Transverse colon (tissue), 4 donors: ENCODE data around the gene CHRDL1. TPM values are rescaled to one million over a fixed set of nuclear protein-coding genes. Genes with fewer than 3 reads are reported as not detected.

Experiments
- DNase-seq: peaks from one replicate; pipeline ENCODE4 v3.0.0-alpha.2; 2019
- H3K27ac ChIP-seq, 4 donors: fragments of 200-600 bp; sonication (generic); 2 replicates each; pipeline ENCODE4 v1.5.1; 2016 to 2018; ENCODE audit warnings: inconsistent platforms in 4 of 4
- H3K27me3 ChIP-seq: fragments of 200-600 bp; sonication (generic); 2 replicates; pipeline ENCODE4 v1.5.1; 2017; ENCODE audit warnings: inconsistent platforms
- H3K36me3 ChIP-seq, 4 donors: fragments of 200-600 bp; sonication (generic); 2 replicates each; pipeline ENCODE4 v1.5.1; 2017 to 2019; ENCODE audit warnings: inconsistent platforms in 4 of 4
- H3K4me1 ChIP-seq, 4 donors: fragments of 200-600 bp; sonication (generic); 2 replicates each; pipeline ENCODE4 v1.5.1; 2017 to 2020; ENCODE audit warnings: inconsistent platforms in 4 of 4
- H3K4me3 ChIP-seq, 4 donors: fragments of 200-600 bp; sonication (generic); 1 replicate in 1 of 4; 2 replicates in 3 of 4; pipeline versions ENCODE4 v1.5.1 to v1.6.1; 2017 to 2019; ENCODE audit warnings: inconsistent platforms in 4 of 4
- H3K9me3 ChIP-seq, 2 donors: fragments of 200-600 bp; sonication (generic); 2 replicates each; pipeline ENCODE4 v1.5.1; 2017 to 2019; ENCODE audit warnings: inconsistent platforms in 2 of 2
- EP300 ChIP-seq: sonication (generic); formaldehyde crosslinking; IDR thresholded peaks from one replicate; pipeline ENCODE4 v1.6.1; 2017; ENCODE audit warnings: antibody characterized with exemption, low read depth
- POLR2A ChIP-seq: fragments of 450-650 bp; IDR thresholded peaks from one replicate; pipeline ENCODE4 v1.6.1; 2016; ENCODE audit warnings: antibody characterized with exemption, mild to moderate bottlenecking, moderate library complexity
- POLR2AphosphoS5 ChIP-seq, 3 donors: sonication (generic); formaldehyde crosslinking; IDR thresholded peaks; one replicate each; pipeline ENCODE4 v1.6.1; 2016; ENCODE audit warnings: antibody characterized with exemption in 3 of 3
- WGBS, 2 donors: methylation state at CpG; one replicate each; pipeline ENCODE4 v1.1.5; 2018; ENCODE audit warnings: low coverage in 1 of 2; 5-methylcytosine and 5-hydroxymethylcytosine counted together
- in situ Hi-C, 4 donors: fragments of 200-750 bp; cut with MboI; loops; one replicate each; pipeline versions ENCODE4 v1.15.0 to v1.15.1; 2017; ENCODE audit warnings: low sequenced_read_pairs in 3 of 4, low pct_ligation_motif_present in 1 of 4, low pct_unique_long_range_greater_than_20kb in 1 of 4
- intact Hi-C: fragments of 100-400 bp; cut with DNase I; formaldehyde crosslinking; loops from one replicate; pipeline ENCODE4 v1.15.1; 2023; ENCODE audit warnings: low total_unique reads
- total RNA-seq, 4 donors: library from RNA; depleted of rRNA; stranded (reverse); fragments of >200 nt; gene quantifications; one replicate each; pipeline ENCODE4 v1.1.0, GENCODE V29; 2016
- TF ChIP-seq, protein P1 (sequence below), 5 experiments: fragments of 200-600 bp in 3 of 5; fragments of 450-650 bp in 2 of 5; sonication (generic) in 3 of 5; IDR thresholded peaks; 1 replicate in 2 of 5; 2 replicates in 3 of 5; pipeline ENCODE4 v1.5.1; 2016 to 2017; ENCODE audit warnings: antibody characterized with exemption in 5 of 5, inconsistent platforms in 3 of 5, mild to moderate bottlenecking in 2 of 5, moderate library complexity in 1 of 5

The CHRDL1 gene
- total RNA-seq, 4 donors from 2014 or later = 13.5 to 46.4 (median 16.5) TPM

DNA sequence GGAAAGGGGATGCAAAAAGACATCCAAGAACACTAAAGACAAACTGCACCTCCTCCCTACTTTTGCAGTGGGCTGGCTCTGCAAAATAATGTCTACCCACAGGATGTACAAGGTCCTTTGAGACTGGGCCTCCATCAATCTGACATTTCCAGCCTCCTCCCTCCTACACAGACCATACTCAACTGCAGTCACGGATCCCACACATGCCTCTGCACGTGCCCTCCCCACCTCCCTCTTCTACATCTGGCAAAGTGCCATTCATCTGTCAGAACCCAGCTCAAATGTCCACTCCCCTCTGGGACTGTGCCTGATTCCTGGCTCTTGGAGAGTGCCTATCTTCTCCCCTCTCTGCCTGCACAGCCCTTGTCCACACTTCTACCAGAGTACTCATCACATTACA, 50.3 kb downstream of the CHRDL1 start:
- intact Hi-C loops (no loop called here), in situ Hi-C loops (no loop called here)
- no peaks in the 10 kb centered on the region for H3K27me3 ChIP-seq
- no peak overlapping the region for H3K4me3 ChIP-seq
- no peak overlapping the region for H3K27ac ChIP-seq
- no peak for DNase-seq
- H3K36me3 ChIP-seq = no peaks in the 10 kb centered on the region
- H3K4me1 ChIP-seq = no peaks in the 10 kb centered on the region
- no peaks in the 10 kb centered on the region for H3K9me3 ChIP-seq
- 36% methylated on average over 2 of the region's 2 CpGs; no CpG with 5 or more reads in 1 of the 2 donors for WGBS, 2 donors
- no peak for TF ChIP-seq EP300
- TF ChIP-seq POLR2AphosphoS5 (IDR thresholded peaks at IDR 0.05) = no peak
- TF ChIP-seq POLR2A = no peak
- TF ChIP-seq, protein P1, sequence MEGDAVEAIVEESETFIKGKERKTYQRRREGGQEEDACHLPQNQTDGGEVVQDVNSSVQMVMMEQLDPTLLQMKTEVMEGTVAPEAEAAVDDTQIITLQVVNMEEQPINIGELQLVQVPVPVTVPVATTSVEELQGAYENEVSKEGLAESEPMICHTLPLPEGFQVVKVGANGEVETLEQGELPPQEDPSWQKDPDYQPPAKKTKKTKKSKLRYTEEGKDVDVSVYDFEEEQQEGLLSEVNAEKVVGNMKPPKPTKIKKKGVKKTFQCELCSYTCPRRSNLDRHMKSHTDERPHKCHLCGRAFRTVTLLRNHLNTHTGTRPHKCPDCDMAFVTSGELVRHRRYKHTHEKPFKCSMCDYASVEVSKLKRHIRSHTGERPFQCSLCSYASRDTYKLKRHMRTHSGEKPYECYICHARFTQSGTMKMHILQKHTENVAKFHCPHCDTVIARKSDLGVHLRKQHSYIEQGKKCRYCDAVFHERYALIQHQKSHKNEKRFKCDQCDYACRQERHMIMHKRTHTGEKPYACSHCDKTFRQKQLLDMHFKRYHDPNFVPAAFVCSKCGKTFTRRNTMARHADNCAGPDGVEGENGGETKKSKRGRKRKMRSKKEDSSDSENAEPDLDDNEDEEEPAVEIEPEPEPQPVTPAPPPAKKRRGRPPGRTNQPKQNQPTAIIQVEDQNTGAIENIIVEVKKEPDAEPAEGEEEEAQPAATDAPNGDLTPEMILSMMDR (IDR thresholded peaks at IDR 0.05) = no peak

DNA sequence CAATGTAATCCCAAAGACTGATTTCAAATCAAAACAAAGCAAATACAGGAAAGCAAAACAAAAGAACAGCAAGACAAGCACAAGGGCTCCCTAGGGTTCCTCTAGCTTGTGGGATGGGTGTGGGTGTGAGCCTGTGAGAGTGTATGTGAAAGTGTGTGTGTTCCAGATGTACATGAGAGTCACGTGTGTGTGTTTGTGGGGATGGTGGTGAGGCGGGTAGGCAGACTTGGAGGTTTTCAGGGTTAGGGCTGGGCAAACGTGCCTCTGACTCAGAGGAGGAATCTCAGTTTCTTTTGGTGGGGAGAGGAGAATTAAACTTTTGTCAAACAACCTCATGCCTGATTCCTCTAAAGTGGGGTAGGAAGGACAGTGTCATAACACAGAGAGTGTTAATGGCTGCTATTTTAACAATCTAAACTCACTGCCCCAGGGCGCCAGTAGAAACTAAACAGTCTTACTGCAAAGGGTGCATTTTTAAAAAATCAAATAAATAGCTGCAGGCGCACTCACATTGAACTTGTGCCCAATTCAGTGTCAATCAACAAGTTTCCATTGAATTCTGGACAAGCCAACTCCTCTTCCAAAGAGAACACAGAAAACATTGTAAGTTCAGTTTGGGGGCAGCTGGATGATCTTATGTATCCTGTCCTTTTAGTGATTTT, 51.8 kb downstream of the CHRDL1 start:
- Histone ChIP-seq H3K27ac (peak overlapping the region in 2 of 4 donors; percentile 10 to 31), H3K4me3 (no peak overlapping the region), H3K9me3 (no peaks in the 10 kb centered on the region), H3K36me3 (no peaks in the 10 kb centered on the region), H3K27me3 (no peaks in the 10 kb centered on the region), H3K4me1 (no peaks in the 10 kb centered on the region)
- no peak for DNase-seq
- TF ChIP-seq POLR2AphosphoS5 (IDR thresholded peaks at IDR 0.05) (no peak), EP300 (no peak), POLR2A (no peak)
- TF ChIP-seq, protein P1 (IDR thresholded peaks at IDR 0.05) = no peak
- in situ Hi-C loops = no loop called here
- 38% methylated on average over 5 of the region's 5 CpGs; no CpG with 5 or more reads in 1 of the 2 donors for WGBS, 2 donors
- intact Hi-C loops = no loop called here

DNA sequence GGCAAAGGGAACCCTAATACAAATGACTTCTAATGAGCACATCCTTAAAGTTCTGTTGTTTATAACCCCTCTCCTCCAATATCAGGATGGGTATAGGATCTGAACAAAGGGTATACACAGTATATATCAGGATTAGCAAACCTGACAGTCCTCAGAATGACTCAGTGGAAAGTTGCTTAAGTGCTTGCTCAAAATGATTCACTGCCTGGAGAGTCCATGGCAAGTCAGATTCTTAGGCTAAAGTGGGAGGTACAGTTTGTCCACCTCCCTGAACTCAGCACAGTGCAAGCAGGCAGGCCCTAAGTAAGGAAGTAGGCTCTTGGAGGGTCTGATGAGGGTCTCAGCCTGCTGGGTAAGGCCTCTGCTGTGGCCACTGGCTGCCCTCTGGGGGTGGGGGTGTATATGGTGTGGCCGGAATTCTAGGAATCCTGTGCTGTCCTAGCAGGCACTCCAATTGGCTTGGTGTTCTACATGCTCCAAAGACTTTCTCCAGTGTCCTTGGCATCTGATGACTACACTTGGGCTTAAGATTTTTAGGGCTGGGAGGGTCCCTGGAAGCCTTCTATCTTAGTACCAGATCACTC, 54.3 kb downstream of the CHRDL1 start:
- 86% methylated on average over 1 of the region's 1 CpG; no CpG with 5 or more reads in 1 of the 2 donors for WGBS, 2 donors
- no peaks in the 10 kb centered on the region for H3K27me3 ChIP-seq
- TF ChIP-seq EP300 (no peak), POLR2A (no peak), POLR2AphosphoS5 (IDR thresholded peaks at IDR 0.05) (no peak)
- H3K4me1 ChIP-seq = no peaks in the 10 kb centered on the region
- no peak for DNase-seq
- H3K9me3 ChIP-seq = no peaks in the 10 kb centered on the region
- intact Hi-C loops = no loop called here
- H3K27ac ChIP-seq = no peak overlapping the region
- H3K4me3 ChIP-seq = no peak overlapping the region
- no peaks in the 10 kb centered on the region for H3K36me3 ChIP-seq
- in situ Hi-C loops = no loop called here

DNA sequence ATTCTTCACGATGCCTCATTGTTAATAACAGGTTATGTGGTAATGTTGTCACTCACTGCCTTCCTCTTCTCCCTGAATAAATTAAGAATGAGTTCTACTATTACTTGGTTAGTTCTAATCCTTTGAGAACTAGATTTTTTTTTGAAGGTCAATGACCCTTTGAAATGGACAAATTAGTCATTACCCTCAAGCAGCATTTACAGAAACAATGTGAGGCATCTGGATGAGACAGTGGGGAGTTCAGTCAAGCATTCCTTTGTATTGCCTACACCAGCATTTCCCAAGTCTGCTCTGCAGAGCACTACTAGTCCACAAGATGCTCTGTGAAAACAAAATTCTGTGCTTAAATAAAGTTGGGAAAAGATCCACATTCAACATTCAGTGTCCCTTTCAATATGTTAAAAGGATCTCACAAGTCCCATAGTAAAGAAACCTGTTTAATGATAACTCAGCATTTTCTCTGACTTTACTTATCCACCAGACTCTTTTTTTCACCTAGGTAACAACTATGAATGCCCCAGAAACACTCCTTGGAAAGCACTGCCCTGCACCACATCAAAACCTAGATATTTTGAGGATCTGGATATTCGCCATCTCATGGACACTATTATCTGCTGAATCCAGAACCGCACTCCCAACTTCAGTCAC, 60.6 kb downstream of the CHRDL1 start:
- in situ Hi-C loops (no loop called here), intact Hi-C loops (no loop called here)
- no peaks in the 10 kb centered on the region for H3K27me3 ChIP-seq
- H3K27ac ChIP-seq = no peak overlapping the region
- no peak for DNase-seq
- no peaks in the 10 kb centered on the region for H3K9me3 ChIP-seq
- WGBS, 2 donors = 76 to 89% methylated on average over 1 to 3 of the region's 3 CpGs
- H3K4me1 ChIP-seq = no peaks in the 10 kb centered on the region
- TF ChIP-seq POLR2AphosphoS5 (IDR thresholded peaks at IDR 0.05) (no peak), EP300 (no peak), POLR2A (no peak)
- TF ChIP-seq, protein P1 (IDR thresholded peaks at IDR 0.05) = no peak
- no peak overlapping the region for H3K4me3 ChIP-seq
- no peaks in the 10 kb centered on the region for H3K36me3 ChIP-seq
